ENCODE results near the gene PLA2R1.

- TF ChIP-seq CTCF (IDR thresholded peaks at IDR 0.05; ENCODE audit: low read length) (no peak), EZH2 (IDR thresholded peaks at IDR 0.05; ENCODE audit: borderline replicate concordance, low read length) (no peak)
Measured at GRCh38 chr2:159961037-159961436, 101.4 kb downstream of the PLA2R1 start.
